Left ventricle myocardium inferior (tissue), 1 donor: ENCODE results near the gene PDXK. TPM values are rescaled to one million over a fixed set of nuclear protein-coding genes. Genes with fewer than 3 reads are reported as not detected.

Experiments
- DNase-seq: peaks from one replicate; pipeline ENCODE4 v3.0.0-alpha.2; 2020
- H3K27ac ChIP-seq: fragments of 200-600 bp; replicated peaks from 2 replicates; pipeline ENCODE4 v1.8.0; 2021
- H3K27me3 ChIP-seq: fragments of 200-600 bp; 2 replicates; pipeline ENCODE4 v1.8.0; 2021; ENCODE audit warnings: low read depth
- H3K36me3 ChIP-seq: fragments of 200-600 bp; 2 replicates; pipeline ENCODE4 v1.8.0; 2021
- H3K4me1 ChIP-seq: fragments of 200-600 bp; 2 replicates; pipeline ENCODE4 v1.8.0; 2021
- H3K4me3 ChIP-seq: fragments of 200-600 bp; 2 replicates; pipeline ENCODE4 v1.8.0; 2021; ENCODE audit warnings: mild to moderate bottlenecking, moderate library complexity
- H3K9me3 ChIP-seq: fragments of 200-600 bp; replicated peaks from 2 replicates; pipeline ENCODE4 v1.8.0; 2021
- intact Hi-C: fragments of 100-400 bp; cut with micrococcal nuclease; formaldehyde crosslinking; loops from one replicate; pipeline ENCODE4 v1.11.0; 2022
- total RNA-seq: library from RNA; stranded (reverse); fragmentation: NEBNext Ultra II Directional; extraction: Animal tissue kit (Norgen Biotek cat#: 25700); gene quantifications from one replicate; pipeline ENCODE4 v1.2.1, GENCODE V29; 2021
- TF ChIP-seq, protein P1 (sequence below): fragments of 200-600 bp; IDR thresholded peaks from 2 replicates; pipeline ENCODE4 v1.8.0; 2021; ENCODE audit warnings: antibody characterized with exemption, mild to moderate bottlenecking, borderline replicate concordance
- donor health status: DM: no; HTN: yes; CAD: no; lungs with severe emphysema.

The PDXK gene
- total RNA-seq, 1 donor from 2014 or later = 88.4 TPM

DNA sequence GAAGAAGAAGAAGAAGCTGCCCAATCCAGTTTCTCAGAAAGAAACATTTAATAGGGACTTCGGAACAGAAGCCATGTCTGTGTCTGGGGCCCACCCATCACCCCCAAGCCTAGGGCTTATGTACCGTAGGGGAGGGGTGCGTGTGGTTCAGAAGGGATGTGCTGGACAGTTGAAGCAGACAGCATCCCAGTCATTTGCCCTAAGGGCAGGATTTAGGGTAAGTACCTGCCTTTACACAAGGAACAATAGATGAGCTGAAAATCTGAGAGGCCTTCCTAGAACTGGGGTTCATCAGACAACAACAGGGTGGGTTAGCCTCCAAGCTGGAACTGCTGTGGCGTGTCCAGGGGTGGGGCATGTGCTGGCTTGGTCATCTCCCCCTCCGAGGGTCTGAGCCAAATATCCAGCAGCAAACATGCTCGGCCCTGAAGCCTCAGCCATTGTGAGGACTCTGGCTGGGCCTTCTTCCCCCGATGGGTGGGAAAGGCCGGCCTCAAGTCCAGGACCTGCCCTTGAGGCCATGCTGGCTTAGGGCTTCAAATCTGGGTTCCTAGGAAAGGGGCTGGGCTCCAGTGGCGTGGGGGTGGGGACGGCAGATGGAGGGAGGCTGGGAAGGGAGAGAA, 45.1 kb downstream of the PDXK start:
- no peak overlapping the region for H3K27ac ChIP-seq
- H3K4me3 ChIP-seq = no peak overlapping the region
- peaks cover 6% of the 10 kb centered on the region for H3K9me3 ChIP-seq
- peaks cover 8% of the 10 kb centered on the region for H3K4me1 ChIP-seq
- intact Hi-C loops = loop anchor here (10.0 kb wide), 1 partner anchor 89 kb away; no protein-coding TSS in a partner anchor
- H3K36me3 ChIP-seq = peaks cover 25% of the 10 kb centered on the region
- DNase-seq = no peak
- no peaks in the 10 kb centered on the region for H3K27me3 ChIP-seq
- TF ChIP-seq, protein P1, sequence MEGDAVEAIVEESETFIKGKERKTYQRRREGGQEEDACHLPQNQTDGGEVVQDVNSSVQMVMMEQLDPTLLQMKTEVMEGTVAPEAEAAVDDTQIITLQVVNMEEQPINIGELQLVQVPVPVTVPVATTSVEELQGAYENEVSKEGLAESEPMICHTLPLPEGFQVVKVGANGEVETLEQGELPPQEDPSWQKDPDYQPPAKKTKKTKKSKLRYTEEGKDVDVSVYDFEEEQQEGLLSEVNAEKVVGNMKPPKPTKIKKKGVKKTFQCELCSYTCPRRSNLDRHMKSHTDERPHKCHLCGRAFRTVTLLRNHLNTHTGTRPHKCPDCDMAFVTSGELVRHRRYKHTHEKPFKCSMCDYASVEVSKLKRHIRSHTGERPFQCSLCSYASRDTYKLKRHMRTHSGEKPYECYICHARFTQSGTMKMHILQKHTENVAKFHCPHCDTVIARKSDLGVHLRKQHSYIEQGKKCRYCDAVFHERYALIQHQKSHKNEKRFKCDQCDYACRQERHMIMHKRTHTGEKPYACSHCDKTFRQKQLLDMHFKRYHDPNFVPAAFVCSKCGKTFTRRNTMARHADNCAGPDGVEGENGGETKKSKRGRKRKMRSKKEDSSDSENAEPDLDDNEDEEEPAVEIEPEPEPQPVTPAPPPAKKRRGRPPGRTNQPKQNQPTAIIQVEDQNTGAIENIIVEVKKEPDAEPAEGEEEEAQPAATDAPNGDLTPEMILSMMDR = no peak

DNA sequence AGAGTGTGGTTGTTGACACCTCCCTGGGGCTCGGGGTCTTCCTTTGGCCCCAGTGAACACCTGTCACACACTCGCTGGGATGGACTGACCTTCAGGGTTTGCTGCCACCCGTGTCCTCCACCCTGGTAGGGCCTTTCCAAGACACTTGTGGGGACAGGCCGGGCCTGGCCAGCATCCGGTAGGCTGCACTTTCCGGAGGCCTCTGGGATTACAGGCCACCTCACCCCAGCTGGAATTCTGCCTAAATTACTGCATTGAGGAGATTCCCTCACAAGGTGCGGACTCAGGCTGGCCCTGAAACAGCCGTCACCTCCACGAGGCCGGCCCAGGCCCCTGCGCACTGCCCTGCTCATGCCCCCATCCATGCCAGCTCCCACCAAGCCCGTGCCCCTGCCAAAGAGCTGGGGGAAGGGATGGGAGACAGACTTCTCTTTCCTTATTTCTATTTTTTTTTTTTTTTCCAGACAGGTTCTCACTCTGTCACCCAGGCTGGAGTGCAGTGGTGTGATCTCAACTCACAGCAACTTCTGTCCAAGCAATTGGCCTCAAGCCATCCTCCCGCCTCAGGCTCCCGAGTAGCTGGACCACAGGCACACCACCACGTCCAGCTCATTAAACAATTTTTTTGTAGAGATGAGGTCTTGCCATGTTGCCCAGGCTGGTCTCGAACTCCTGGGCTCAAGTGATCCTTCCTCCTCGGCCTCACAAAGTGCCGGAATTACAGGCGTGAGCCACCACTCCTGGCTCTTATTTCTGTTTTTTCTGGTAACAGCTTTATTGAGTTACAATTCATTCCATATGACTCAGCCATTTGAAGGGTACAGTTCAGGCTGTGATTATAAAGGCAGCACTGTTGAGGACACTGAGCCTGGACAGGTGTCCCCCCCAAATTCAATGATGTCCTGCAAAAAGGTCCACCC, 45.9 kb downstream of the PDXK start:
- Histone ChIP-seq H3K9me3 (peaks cover 6% of the 10 kb centered on the region), H3K27me3 (no peaks in the 10 kb centered on the region), H3K36me3 (peaks cover 20% of the 10 kb centered on the region), H3K4me3 (no peak overlapping the region), H3K27ac (no peak overlapping the region), H3K4me1 (peaks cover 8% of the 10 kb centered on the region)
- DNase-seq = no peak
- TF ChIP-seq, protein P1 = no peak
- intact Hi-C loops = loop anchor here (10.0 kb wide), 1 partner anchor 90 kb away; no protein-coding TSS in a partner anchor

DNA sequence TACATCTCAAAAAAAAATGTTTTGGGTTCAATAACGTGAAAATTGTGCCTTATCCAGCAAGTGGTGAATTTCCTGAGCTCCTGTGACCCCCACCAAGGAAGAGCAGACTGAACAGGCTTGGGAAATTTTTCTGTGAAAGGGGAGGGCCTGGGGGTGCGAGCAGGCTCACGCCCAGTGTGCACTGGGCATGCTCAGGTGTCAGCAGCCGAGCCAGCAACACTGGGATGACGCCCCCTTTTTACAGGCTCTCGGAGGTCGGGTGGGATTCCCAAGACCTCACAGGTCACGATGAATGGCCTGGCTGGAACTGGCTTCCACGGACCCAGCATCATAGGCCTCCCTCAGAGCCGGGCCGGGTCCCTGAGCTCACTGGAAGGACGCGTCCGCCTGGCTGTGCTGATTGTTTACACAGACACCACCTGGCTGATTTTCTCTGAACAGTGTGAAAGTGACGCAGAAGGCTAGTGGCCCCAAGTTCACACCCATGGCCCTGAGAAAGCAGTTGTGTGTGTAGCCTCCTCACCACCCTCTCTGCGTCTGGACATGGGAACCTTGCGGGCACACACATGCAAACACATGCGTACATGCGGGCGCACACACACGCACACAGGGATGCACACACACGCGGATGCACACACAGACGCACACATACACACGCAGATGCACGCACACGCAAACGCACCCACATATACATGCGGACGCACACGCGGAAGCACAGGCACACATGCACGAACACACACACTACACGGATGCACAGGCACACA, 48.0 kb downstream of the PDXK start:
- no peaks in the 10 kb centered on the region for H3K27me3 ChIP-seq
- intact Hi-C loops = loop anchor here (10.0 kb wide), 1 partner anchor 92 kb away; no protein-coding TSS in a partner anchor
- H3K4me1 ChIP-seq = peaks cover 8% of the 10 kb centered on the region
- TF ChIP-seq, protein P1 = no peak
- peaks cover 6% of the 10 kb centered on the region for H3K9me3 ChIP-seq
- DNase-seq = no peak
- peaks cover 8% of the 10 kb centered on the region for H3K36me3 ChIP-seq
- no peak overlapping the region for H3K4me3 ChIP-seq
- no peak overlapping the region for H3K27ac ChIP-seq

DNA sequence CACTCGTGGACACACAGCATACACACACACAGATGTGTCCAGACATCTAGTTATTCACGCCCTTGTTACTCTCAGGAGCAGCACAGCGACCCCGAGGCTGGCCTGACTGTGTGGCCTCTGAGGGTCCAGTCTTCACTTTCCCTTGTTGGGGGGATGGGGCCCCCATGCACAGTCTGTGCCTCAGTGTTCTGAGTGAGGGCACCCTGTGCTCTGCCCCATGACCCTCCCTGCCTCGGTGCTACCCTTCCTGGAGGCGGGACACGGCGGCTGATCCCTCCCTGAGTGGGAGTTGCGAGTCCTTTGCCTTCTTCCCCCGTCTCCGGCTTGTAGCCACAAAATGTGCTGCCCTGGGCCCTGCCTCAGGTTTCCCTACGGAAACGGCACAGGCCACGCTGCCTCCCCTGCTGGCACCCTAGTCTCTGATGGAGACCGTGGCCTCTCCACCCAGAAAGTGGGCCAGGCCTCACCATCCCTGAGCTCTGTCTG, 48.6 kb downstream of the PDXK start:
- peaks cover 10% of the 10 kb centered on the region for H3K36me3 ChIP-seq
- H3K4me3 ChIP-seq = no peak overlapping the region
- H3K27ac ChIP-seq = no peak overlapping the region
- H3K27me3 ChIP-seq = no peaks in the 10 kb centered on the region
- DNase-seq = no peak
- intact Hi-C loops = loop anchor here (10.0 kb wide), 1 partner anchor 93 kb away; no protein-coding TSS in a partner anchor
- TF ChIP-seq, protein P1 = no peak
- peaks cover 6% of the 10 kb centered on the region for H3K9me3 ChIP-seq
- H3K4me1 ChIP-seq = peaks cover 8% of the 10 kb centered on the region
